IgD-negative memory B cell (primary cell): Measurements from ENCODE around the gene UGT3A2. TPM values are rescaled to one million over a fixed set of nuclear protein-coding genes. Genes with fewer than 3 reads are reported as not detected.
"Not testable (repeated sequence)": the region's sequence is repeated elsewhere in the genome, so short reads cannot be mapped to it uniquely, and the experiment has no call there.

Experiments used
- H3K27ac Mint-ChIP-seq, 3 donors: one replicate each; pipeline ENCODE4 v1.8.0; 2020 to 2022; ENCODE audit warnings: mild to moderate bottlenecking in 3 of 3, mixed read lengths in 3 of 3, moderate library complexity in 1 of 3
- H3K27me3 Mint-ChIP-seq: one replicate; pipeline ENCODE4 v1.8.0; 2021; ENCODE audit warnings: mixed read lengths
- H3K36me3 Mint-ChIP-seq: one replicate; pipeline ENCODE4 v1.8.0; 2020; ENCODE audit warnings: mild to moderate bottlenecking, mixed read lengths
- H3K4me1 Mint-ChIP-seq, 3 donors: one replicate each; pipeline ENCODE4 v1.8.0; 2020 to 2022; ENCODE audit warnings: mixed read lengths in 3 of 3, mild to moderate bottlenecking in 1 of 3
- H3K4me3 Mint-ChIP-seq, 4 donors: one replicate each; pipeline ENCODE4 v1.8.0; 2020 to 2022; ENCODE audit warnings: mild to moderate bottlenecking in 4 of 4, mixed read lengths in 4 of 4, moderate library complexity in 3 of 4
- H3K9me3 Mint-ChIP-seq, 3 donors: one replicate each; pipeline ENCODE4 v1.8.0; 2020 to 2021; ENCODE audit warnings: mixed read lengths in 3 of 3, mild to moderate bottlenecking in 1 of 3
- polyA plus RNA-seq: library from polyadenylated mRNA; unstranded; fragments of 300-500 nt; fragmentation: Illumina TruSeq; gene quantifications from one replicate; pipeline ENCODE4 v1.2.3, GENCODE V29; 2021

The UGT3A2 gene
- polyA plus RNA-seq, 1 donor from 2014 or later: not detected

DNA sequence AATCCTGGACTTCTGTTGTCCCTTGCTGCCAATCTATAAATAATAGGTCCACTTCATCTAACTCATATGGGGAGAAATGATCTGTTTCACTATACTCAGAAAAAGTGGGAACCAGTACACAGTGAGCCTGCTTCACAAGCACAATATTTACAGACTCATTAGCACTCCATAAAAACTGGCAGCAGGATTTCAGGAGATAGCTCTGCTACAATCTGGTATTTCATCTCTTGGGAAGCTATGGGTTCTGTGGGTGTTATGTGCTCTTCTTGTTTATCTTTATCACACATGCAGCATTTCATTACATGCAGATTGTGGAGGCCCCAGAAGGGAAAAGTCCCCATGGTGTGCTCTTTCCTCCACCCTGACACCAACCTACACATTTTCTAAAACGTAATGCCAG lies 33.2 kb downstream of the UGT3A2 start:
- Mint-ChIP-seq H3K36me3 (no peaks in the 10 kb centered on the region), H3K4me1 (no peaks in the 10 kb centered on the region), H3K27ac (no peak overlapping the region), H3K9me3 (no peaks in the 10 kb centered on the region), H3K27me3 (peaks cover 2% of the 10 kb centered on the region), H3K4me3 (no peak overlapping the region)

- Mint-ChIP-seq H3K9me3 (no peaks in the 10 kb centered on the region), H3K27me3 (peaks cover 2% of the 10 kb centered on the region), H3K27ac (no peak overlapping the region), H3K36me3 (no peaks in the 10 kb centered on the region), H3K4me1 (no peaks in the 10 kb centered on the region), H3K4me3 (no peak overlapping the region)
Measured at GRCh38 chr5:36033047-36033446, 33.6 kb downstream of the UGT3A2 start.

- H3K27me3 Mint-ChIP-seq: peaks cover 2% of the 10 kb centered on the region
- no peaks in the 10 kb centered on the region for H3K4me1 Mint-ChIP-seq
- H3K27ac Mint-ChIP-seq: no peak overlapping the region
- peaks cover 0 to 5% (median 0%) of the 10 kb centered on the region in 3 donors for H3K9me3 Mint-ChIP-seq
- no peaks in the 10 kb centered on the region for H3K36me3 Mint-ChIP-seq
- no peak overlapping the region for H3K4me3 Mint-ChIP-seq
Measured at GRCh38 chr5:36031223-36031622, 35.5 kb downstream of the UGT3A2 start.

- Mint-ChIP-seq H3K27me3 (peaks cover 2% of the 10 kb centered on the region), H3K4me1 (no peaks in the 10 kb centered on the region), H3K36me3 (no peaks in the 10 kb centered on the region), H3K27ac (no peak overlapping the region), H3K9me3 (peaks cover 0 to 12% (median 0%) of the 10 kb centered on the region in 3 donors), H3K4me3 (no peak overlapping the region)
Measured at GRCh38 chr5:36029914-36030313, 36.8 kb downstream of the UGT3A2 start.

- Mint-ChIP-seq H3K36me3 (no peaks in the 10 kb centered on the region), H3K9me3 (peaks cover 0 to 19% (median 4%) of the 10 kb centered on the region in 3 donors), H3K4me3 (no peak overlapping the region), H3K27ac (no peak overlapping the region), H3K4me1 (no peaks in the 10 kb centered on the region), H3K27me3 (peaks cover 2% of the 10 kb centered on the region)
Measured at GRCh38 chr5:36028816-36029465, 37.7 kb downstream of the UGT3A2 start.

DNA sequence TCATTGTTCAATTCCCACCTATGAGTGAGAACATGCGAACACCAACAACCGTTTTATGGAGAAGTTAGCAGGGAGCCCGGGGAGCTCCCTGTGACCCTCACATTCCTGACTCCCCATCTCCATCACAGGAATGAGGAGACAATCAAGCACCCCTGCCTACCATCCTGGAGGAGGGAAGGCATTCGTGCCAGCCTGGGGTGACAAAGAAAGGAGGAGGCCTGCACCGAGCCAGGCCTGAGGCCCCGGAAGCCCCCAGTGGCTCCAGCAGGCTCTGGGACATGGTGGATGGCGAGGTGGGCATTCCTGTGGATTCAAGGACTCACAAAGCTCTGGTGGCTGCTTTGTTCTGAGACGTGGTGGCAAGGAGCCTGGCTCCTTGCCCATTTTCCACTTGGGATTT lies 39.0 kb downstream of the UGT3A2 start:
- Mint-ChIP-seq H3K4me3 (no peak overlapping the region), H3K36me3 (no peaks in the 10 kb centered on the region), H3K27me3 (peaks cover 2% of the 10 kb centered on the region), H3K9me3 (peaks cover 0 to 19% (median 4%) of the 10 kb centered on the region in 3 donors), H3K27ac (no peak overlapping the region), H3K4me1 (no peaks in the 10 kb centered on the region)

DNA sequence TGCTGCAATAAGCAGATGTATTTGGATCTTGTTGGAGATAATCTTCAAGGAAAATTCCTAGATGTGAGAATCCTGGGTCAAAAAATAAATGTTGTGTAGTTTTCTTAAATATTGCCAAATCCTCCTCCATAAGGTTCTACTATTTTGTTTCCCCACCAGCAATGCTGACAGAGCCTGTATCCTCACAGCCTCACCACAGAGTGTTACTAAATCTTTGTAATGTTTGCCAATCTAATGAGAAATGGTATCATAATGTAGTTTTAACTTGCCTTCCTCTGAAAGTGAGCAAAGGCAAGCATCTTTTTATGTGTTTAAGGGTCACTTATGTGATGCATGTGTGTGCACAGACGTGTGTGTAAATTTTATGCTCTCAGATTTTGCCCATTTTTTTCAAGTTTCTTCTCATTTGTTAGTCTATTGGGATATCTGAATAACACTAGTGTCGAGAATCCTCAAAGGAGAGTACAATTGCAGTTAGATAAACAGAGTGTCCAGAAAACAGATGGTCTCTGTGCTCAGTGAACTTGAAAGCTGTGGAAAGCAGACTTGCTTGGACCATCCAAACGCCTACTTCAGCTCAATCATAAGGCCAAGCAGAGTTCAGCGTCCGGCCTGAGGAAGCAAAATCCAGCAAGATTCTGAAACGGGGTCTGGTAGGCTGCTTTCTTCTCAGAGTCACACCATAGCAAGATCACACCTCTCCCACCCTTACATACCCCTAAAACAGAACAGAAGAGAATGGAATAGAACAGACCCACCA lies 39.8 kb downstream of the UGT3A2 start:
- no peak overlapping the region for H3K27ac Mint-ChIP-seq
- H3K4me3 Mint-ChIP-seq: no peak overlapping the region
- H3K9me3 Mint-ChIP-seq: peaks cover 0 to 19% (median 4%) of the 10 kb centered on the region in 3 donors
- H3K4me1 Mint-ChIP-seq: no peaks in the 10 kb centered on the region
- no peaks in the 10 kb centered on the region for H3K36me3 Mint-ChIP-seq
- peaks cover 2% of the 10 kb centered on the region for H3K27me3 Mint-ChIP-seq

GRCh38 chr5:36022246-36022645 lies 44.4 kb downstream of the UGT3A2 start:
- H3K4me1 Mint-ChIP-seq, H3K36me3 Mint-ChIP-seq, H3K27ac Mint-ChIP-seq, H3K27me3 Mint-ChIP-seq, H3K4me3 Mint-ChIP-seq: not testable (repeated sequence)
- peaks cover 1 to 19% (median 9%) of the 10 kb centered on the region in 3 donors for H3K9me3 Mint-ChIP-seq

DNA sequence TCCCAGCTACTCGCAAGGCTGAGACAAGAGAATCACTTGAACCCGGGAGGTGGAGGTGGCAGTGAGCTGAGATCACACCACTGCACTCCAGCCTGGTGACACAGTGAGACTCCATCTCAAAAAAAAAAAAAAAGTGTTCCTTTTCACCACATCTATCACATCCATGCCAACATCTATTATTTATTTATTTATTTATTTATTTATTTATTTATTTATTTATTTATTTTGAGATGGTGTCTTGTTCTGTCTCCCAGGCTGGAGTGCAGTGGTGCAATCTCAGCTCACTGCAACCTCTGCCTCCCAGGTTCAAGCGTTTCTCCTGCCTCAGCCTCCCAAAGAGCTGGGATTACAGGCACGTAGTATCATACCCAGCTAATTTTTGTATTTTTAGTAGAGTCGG lies 47.1 kb downstream of the UGT3A2 start:
- H3K4me3 Mint-ChIP-seq, H3K36me3 Mint-ChIP-seq, H3K27ac Mint-ChIP-seq, H3K4me1 Mint-ChIP-seq, H3K27me3 Mint-ChIP-seq: not testable (repeated sequence)
- peaks cover 1 to 15% (median 10%) of the 10 kb centered on the region in 3 donors for H3K9me3 Mint-ChIP-seq

DNA sequence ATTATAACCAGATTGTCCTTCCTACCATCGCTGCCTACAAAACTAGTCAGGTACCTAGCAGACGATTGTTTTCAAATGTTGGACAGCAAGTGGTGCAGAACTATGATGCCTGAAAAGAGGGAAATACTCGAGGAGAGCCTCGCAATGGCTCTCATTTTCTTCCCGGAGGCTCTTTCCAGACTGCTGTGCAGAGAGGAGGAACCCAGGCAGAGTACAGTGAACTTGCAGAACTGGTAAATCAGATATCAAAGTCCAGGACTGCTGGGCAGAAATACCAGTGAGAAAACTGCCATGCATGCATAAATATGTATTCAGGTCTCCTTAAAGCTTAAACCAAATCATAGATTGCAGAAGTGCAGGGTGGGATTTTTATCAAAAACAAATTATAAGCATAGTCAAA lies 49.1 kb downstream of the UGT3A2 start:
- no peaks in the 10 kb centered on the region for H3K4me1 Mint-ChIP-seq
- H3K9me3 Mint-ChIP-seq: peaks cover 3 to 22% (median 22%) of the 10 kb centered on the region in 3 donors

GRCh38 chr5:36017004-36017403 lies 49.7 kb downstream of the UGT3A2 start:
- no peaks in the 10 kb centered on the region for H3K4me1 Mint-ChIP-seq

More for the DNA sequence above, 49.1 kb downstream of the UGT3A2 start:
- H3K27me3 Mint-ChIP-seq: peaks cover 1% of the 10 kb centered on the region
- no peak overlapping the region for H3K27ac Mint-ChIP-seq
- H3K4me3 Mint-ChIP-seq: no peak overlapping the region
- no peaks in the 10 kb centered on the region for H3K36me3 Mint-ChIP-seq

GRCh38 chr5:36013182-36013581 lies 53.5 kb downstream of the UGT3A2 start:
- Mint-ChIP-seq H3K9me3 (peaks cover 9 to 33% (median 25%) of the 10 kb centered on the region in 3 donors), H3K27me3 (no peaks in the 10 kb centered on the region), H3K4me1 (no peaks in the 10 kb centered on the region), H3K27ac (no peak overlapping the region), H3K36me3 (no peaks in the 10 kb centered on the region), H3K4me3 (no peak overlapping the region)

More at GRCh38 chr5:36017004-36017403, 49.7 kb downstream of the UGT3A2 start:
- H3K27ac Mint-ChIP-seq: no peak overlapping the region
- H3K36me3 Mint-ChIP-seq: no peaks in the 10 kb centered on the region
- H3K9me3 Mint-ChIP-seq: peaks cover 3 to 27% (median 22%) of the 10 kb centered on the region in 3 donors
- H3K4me3 Mint-ChIP-seq: no peak overlapping the region
- H3K27me3 Mint-ChIP-seq: peaks cover 1% of the 10 kb centered on the region

GRCh38 chr5:36009698-36010097 lies 57.0 kb downstream of the UGT3A2 start:
- Mint-ChIP-seq H3K36me3 (no peaks in the 10 kb centered on the region), H3K27me3 (no peaks in the 10 kb centered on the region), H3K9me3 (peaks cover 9 to 24% (median 23%) of the 10 kb centered on the region in 3 donors), H3K27ac (no peak overlapping the region), H3K4me1 (no peaks in the 10 kb centered on the region), H3K4me3 (no peak overlapping the region)

GRCh38 chr5:36007366-36007765 lies 59.3 kb downstream of the UGT3A2 start:
- H3K36me3 Mint-ChIP-seq: no peaks in the 10 kb centered on the region
- H3K4me3 Mint-ChIP-seq: no peak overlapping the region
- H3K27ac Mint-ChIP-seq: no peak overlapping the region
- H3K9me3 Mint-ChIP-seq: peaks cover 7 to 11% (median 8%) of the 10 kb centered on the region in 3 donors
- H3K27me3 Mint-ChIP-seq: no peaks in the 10 kb centered on the region
- H3K4me1 Mint-ChIP-seq: no peaks in the 10 kb centered on the region

DNA sequence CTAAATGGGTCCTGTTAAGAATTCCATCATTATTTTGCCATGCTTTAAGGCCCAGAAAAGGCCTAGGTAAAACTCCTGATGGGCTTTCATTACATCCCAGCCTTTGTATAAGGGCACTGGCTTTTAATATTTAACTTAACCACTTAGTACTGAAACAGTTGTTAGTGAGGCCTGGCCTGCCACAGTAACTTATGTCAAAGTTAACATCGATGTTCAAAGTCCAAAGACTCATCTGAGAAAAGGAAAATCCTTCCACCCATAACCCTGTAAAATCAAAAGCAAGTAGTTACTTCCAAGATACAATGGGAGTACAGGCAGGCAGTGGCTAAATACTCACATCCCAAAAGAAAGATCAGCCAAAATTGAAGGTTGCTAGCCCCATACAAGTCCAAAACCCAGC lies 60.5 kb downstream of the UGT3A2 start:
- Mint-ChIP-seq H3K36me3 (no peaks in the 10 kb centered on the region), H3K27ac (no peak overlapping the region), H3K9me3 (peaks cover 7 to 8% (median 8%) of the 10 kb centered on the region in 3 donors), H3K4me1 (no peaks in the 10 kb centered on the region), H3K27me3 (no peaks in the 10 kb centered on the region), H3K4me3 (no peak overlapping the region)

DNA sequence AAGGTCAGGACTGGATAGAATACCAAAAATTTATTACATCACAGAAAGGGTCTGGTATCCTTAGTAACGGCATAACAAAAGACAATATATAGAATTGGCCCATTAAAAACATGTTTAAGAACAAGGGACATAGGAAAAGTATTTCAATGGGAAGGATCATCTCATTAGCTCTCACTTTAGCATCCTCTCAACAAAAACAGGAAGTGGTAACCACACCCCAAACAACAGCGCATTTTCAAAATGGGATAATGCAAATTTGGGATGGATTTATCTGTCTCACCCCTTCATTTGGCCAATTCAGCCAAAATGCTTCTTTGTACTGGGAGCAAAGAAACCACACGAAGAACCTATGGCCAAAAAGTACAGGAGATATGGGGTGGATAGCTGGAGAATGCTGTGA lies 65.7 kb downstream of the UGT3A2 start:
- no peaks in the 10 kb centered on the region for H3K36me3 Mint-ChIP-seq
- no peak overlapping the region for H3K4me3 Mint-ChIP-seq
- H3K27me3 Mint-ChIP-seq: no peaks in the 10 kb centered on the region
- H3K4me1 Mint-ChIP-seq: no peaks in the 10 kb centered on the region
- no peaks in the 10 kb centered on the region for H3K9me3 Mint-ChIP-seq
- no peak overlapping the region for H3K27ac Mint-ChIP-seq
